HUDEP-2 (cell line): ENCODE measurements around the gene TGFBR3.

Experiments used
- DNase-seq, 76 experiments: peaks; one replicate each; lab custom pipeline; 2025; ENCODE audit not compliant: unreplicated experiment in 76 of 76; lab: John Stamatoyannopoulos, UW

Gene TGFBR3

DNA sequence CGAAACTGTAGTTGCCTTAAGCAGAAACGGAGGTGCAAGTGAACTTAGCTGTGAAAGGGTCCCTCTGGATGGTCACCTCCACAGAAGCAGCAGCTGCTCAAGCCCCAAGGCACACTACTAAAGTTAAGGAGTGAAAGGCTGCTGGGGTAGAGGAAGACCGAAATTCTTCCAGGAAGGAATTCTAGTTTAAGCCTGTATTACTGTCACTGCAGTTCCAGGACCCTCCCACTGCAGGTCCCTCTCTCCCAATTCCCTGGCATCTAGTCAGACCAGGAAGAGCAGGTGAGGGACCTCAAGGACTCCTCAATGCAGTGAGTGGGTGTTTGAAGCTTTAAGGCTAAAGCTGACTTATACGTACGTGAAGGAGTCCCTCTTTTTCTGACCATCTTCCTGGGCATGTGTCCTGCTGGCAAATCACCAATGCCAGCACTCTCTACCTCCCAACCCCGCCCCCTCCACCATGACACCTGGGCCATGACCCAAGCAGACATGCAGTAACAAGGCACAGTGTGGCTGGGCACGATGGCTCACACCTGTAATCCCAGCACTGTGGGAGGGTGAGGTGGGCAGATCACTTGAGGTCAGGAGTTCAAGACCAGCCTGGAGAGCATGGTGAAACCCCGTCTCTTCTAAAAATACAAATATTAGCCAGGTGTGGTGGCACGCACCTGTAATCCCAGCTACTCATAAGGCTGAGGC lies 57.2 kb downstream of the TGFBR3 start:
- no peak for DNase-seq

DNA sequence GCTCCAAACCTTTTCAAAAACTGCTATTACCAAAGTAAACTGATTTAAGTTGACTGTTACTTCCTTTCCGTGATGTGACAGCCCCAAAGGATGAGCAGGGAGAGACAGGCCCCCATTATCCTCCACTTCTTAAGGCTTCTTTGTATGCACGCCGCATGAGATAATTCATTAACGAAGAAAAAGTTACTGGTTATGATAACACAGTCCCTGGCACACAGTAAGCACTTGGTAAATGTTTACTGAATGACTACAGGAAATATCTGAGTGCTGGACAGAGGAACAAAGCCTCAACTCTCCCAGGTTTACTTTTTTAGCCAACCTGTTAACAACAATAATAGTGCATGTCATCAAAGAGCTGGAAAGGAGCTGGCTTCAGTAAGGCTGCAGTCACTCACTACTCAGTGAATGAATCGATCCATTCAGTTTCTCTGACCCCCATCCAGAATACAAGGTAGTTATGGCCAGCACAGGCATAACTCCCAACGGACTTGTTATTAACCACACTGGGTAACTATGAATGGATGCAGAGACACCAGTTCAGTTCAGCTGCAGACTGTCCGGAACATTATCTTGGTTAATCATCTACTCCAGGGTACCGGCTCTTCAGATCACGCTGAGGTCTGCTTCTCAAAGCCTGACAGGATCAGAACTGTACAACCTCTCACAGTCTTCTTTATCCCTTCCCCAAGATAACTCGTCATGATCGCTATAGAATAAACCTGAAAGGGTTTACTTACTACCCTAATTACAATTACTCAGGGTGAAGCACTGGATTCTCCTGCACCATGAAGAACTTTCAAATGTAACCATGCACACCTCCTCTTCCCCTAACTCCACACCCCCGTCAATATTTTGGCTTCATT lies 58.3 kb downstream of the TGFBR3 start:
- no peak for DNase-seq

DNA sequence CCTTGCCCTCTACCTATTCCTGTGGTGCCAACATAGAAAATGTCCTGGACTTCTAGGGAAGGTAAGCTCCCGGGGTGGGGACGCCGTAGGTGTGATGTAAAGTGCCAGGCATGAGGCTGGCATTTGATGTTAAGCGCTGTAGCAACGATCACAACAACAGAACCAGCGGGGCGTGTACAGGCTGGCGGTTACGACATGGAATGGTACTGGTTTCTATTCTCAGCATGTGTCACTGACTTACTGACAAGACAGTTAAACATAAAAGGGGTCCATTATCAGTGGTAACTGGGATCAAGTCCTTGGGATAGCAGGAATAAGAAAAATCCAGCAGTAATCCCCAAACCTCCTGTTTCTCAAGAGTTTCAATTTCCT lies 58.9 kb downstream of the TGFBR3 start:
- no peak for DNase-seq

DNA sequence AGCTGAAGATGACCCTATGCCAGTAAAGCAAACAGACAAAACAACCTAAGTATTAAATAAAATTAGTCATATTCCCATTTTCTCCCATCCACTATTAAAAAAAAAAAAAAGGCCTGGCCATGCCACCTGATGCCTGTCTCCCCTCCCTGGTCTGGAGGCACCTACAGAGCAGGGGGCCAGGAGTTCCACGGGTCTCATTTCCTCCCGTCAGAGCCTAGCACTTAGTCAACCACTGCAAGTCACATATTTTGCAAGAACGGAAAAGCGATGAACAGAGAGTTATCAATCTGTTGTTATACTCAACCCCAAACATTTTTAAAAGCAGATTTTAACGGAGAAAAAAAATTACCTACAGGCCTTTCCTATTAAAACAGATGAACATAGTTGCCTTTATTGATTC lies 59.3 kb downstream of the TGFBR3 start:
- no peak for DNase-seq

DNA sequence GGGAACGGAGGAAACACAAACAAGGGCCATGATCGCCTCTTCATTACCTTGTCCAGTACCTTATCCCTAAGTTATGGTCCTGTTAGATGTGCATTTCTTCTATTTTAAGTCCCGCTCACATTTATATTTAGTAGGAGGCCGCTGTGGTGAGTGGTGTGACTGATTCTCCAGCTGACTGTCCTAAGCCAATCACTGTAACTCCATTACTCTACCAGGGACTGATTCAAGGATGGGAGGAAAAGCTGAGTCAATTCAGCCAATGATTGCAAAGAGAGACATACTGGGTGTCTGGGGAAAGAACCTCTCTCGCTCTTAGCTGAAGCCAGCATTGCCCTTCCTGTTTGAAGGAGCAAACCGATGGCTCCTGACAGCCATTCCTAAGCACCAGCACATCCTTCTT lies 59.7 kb downstream of the TGFBR3 start:
- no peak for DNase-seq

DNA sequence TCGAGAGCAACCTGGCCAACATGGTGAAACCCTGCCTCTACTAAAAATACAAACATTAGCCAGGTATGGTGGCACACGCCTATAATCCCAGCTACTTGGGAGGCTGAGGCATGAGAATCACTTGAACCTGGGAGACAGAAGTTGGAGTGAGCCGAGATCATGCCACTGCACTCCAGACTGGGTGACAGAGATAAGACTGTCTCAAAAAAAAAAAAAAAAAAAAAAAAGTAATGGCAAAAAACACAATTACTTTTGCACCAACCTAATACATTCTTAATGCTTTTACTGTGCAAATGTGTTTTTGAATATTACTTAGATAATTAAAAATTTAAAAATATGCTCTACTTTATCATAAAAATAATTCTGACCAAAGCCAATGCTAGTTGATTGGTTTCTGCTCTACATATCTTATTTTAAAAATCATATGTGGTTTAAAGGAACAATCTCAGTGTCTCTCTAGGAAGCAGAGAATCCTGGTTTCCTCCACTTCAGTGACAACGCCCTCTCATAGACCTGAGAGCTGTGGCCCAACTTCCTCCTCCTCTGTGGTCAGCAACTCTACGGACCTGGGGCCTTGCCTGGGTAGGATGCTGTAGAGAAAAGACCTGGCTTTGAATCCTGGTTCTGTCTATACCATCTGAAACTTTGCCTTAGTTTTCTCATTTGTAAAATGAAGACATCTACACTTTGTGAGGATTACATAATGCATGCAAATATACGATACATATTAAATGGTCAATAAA lies 64.7 kb downstream of the TGFBR3 start:
- no peak for DNase-seq

DNA sequence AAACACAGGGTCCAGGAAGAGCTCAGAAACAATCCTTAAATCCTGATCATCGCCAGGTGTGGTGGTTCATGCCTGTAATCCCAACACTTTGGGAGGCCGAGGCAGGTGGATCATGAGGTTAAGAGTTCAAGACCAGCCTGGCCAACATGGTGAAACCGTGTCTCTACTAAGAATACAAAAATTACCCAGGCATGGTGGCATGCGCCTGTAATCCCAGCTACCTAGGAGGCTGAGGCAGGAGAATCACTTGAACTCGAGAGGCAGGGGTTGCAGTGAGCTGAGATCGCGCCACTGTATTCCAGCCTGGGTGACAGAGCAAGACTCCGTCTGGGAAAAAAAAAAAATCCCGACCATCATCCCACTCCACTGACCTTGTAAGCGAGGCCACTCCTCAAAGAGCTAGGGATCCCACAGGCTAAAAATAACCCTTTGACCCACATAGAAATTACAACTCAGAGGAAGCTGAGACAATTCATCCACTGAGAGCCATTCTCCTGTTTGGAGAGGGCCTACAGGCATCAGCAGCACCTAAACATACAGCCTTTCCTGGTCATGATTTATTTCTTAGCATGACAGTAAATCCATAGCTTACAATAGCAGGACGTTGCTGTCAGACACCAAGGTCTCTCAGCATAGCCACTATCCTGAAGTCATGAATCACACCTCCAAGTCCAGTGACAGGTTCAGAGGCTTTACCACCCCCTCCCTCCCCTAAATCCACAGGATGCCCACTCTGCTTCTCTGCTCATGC lies 66.7 kb downstream of the TGFBR3 start:
- no peak for DNase-seq

DNA sequence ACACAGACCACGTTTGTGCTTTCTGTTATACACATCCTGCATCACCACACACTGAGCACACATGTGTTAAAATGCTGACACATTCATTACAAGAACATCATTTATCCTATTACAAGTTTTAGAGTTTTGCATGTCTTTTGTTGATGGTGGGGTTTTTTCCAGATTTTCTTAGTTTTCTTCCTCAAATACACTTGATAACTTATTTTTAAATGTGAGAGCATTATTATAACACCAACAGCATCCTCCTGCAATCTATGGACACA lies 67.3 kb downstream of the TGFBR3 start:
- DNase-seq, result no peak

DNA sequence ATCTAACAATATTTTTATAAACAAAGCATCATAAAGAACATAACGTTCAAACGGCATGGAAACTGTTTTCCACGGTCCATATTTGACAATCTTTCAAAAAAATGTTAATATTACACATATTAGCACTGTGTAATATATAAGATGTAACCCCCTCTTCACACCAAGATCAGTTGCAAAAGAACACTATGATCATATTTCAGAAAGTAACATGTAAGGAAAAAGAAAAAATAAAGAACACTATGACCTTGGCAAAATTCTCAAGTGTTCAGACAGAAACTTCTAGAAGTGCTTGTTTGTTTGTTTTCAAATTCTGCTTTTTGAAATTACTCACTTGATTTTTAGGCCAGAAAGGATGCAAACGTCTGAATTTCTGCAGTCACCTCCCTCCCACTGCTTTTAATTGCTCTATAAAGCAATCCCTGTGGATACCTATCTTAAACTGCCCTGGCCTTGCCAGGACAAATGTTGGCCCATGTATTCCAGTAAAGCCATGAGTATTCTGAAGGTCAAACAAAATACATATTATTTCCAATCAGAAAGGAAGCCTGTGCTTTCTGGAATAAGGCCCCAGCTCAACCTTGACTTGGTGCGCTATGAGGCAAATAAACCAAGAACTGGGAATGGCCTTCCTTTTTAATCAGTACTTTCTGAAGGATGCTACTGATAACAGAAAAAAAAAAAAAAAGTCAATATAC lies 68.6 kb downstream of the TGFBR3 start:
- no peak for DNase-seq

DNA sequence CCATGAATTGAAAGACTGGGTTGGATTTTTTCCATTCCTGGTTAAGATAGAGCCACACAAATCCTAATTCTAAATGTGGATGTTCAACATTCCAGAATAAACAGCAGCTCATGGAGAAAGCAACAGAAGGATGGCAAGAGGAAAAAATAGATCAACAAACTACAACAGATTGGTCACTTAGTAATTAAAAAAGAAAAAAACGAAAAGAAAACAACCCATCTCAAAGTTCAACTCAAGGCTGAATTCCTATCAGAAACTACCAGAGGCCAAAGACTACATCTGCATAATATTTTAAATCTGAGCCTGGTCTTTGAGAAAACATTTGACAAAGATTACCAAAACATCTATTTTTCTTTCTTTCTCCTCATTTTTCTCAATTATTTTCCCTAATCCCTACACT lies 69.9 kb downstream of the TGFBR3 start:
- DNase-seq, result no peak

DNA sequence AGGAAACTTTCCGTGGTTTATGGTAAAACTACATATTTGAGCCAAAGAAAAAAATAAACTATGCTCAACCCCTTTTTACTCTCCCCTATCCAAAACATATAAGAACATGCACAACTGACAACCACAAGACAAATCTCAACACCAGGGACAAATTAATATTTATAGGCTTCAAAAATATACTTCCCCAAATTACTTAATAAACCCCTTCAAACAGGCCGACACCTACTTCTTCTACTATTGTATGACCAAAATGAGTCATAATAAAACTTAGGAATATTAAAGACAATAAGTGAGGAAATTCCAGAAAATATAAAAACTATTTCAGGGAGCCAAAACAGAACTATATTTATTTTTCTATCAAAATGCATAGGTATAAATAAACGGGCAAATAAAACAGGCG lies 71.5 kb downstream of the TGFBR3 start:
- no peak for DNase-seq

DNA sequence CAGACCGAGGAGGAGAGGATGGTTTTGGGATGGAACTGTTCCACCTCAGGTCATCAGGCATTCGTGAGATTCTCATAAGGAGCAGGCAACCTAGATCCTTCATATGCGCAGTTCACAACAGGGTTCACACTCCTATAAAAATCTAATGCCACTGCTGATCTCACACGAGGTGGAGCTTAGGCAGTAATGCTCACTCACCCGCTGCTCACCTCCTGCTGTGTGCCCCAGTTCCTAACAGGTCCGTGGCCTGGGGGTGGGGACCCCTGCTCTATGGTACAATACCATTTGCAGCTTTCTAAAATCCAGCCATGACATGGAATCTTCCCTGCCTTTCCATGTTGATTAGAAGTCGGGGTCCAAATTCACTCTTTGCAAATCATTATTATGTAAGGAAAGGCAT lies 72.1 kb downstream of the TGFBR3 start:
- DNase-seq, result no peak

DNA sequence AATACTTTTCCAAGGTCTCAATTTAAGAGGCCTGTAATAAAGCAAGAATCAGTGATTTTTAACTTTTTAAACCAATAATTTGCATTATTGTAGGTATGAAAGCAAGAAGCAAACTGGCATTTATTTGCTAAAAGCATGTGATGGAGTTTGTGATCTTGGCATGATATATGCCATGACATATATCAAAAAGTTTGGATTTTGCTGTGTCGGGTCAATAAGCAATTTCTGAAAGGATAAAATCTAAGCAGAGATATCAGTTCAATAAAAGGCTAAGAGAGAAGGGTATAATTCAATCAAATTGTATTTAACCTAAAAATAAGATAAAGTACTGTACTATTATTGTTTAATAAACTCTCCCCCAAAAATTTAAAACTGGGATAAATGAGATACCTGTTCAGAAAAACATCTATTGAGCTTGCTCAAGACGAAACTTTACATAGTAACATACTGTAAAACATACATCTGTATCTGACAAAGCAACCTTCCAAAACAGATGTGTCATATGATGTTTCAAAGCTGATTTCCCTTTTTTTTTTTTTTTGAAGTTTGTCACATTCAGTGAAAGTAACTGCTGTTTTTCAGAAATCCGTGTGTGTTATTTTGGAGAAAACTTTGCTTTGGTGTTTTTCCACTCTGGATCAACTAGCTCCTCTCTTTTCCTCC lies 74.5 kb downstream of the TGFBR3 start:
- DNase-seq, result no peak

DNA sequence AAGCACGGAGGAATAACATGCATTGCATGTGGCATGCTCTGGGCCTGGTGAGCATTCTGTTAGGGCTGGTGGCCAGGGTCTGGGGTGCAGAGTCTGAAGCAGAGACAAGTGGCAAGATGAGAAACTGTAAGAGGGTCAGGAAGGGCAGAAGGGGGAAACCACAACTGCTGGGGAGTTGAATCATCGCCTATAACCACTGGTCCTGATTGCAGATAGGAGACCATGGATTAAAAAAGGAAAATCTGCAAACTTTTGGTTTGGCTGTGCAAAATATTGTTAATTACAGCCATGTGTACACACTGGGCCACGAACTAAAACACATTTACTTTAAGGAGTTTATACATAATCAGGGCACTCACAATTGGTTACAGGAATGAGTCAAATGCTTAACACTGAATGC lies 76.6 kb downstream of the TGFBR3 start:
- no peak for DNase-seq

DNA sequence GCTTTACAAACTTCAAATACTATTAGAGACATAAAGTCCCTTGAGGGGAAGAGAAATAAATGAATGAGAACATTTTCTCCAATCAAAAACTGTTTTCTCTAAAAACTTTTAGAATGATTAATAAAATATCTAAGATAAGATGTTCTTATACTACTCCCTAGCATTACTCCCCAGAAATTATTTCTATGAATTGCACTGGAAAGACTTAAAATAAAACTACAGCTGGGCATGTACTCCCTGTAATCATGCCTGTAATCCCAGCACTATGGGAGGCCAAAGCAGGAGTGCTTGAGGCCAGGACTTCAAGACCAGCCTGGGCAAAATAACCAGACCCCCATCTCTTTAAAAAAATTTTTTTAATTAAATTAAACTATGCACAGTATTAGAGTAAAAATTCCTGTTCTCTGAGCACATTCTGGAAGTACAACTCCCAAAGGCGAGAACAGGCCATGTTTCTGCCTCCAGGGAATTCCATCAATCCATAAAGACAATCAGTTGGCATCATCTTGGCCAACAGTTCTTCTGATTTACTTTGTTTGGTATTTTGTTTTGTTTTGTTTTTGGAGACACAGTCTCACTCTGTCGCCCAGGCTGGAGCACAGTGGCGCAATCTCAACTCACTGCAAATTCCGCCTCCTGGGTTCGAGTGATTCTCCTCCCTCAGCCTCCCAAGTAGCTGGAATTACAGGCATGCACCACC lies 77.9 kb downstream of the TGFBR3 start:
- DNase-seq, result no peak

DNA sequence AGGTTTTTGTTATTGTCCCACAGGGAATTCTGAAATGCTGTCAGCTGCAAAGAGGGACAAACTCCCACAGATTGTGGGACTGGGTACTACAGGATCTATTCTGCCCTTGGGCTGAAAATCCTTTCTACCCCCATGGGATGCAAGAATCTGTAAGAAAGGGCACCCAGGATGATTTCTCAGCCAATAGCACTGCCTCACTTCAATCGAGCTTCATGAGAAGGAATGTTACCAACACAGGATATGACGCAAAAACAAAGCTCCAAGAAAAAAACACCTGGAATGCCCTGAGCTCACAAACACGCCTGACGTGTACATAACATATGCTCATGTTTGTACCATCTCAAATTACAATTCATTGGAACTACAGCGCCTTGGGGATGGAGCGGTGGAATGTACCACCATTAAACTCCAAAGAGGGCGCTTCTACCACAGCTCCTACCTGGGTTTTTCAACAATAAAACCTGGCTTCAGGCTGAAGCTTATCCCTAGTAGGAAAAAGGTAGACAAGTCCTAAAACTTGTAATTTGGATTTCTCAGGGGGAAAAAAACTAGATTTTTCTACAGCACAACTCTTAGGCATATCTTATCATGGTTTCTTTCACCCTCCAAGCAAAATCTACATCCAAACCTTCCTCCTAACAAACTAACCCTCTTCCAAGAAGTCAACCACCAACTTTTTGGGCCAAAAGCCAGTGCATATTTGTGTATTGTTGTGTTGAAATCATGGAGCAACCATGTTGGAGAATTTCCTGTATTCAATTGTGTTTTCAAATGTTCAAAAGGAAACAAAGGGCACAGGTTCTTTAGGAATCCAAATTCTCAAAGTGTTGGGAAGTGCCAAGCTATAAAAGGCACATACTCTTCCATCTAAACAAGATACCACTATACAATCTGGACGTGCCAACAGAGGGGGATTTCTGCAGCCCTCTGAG lies 78.9 kb downstream of the TGFBR3 start:
- no peak for DNase-seq

DNA sequence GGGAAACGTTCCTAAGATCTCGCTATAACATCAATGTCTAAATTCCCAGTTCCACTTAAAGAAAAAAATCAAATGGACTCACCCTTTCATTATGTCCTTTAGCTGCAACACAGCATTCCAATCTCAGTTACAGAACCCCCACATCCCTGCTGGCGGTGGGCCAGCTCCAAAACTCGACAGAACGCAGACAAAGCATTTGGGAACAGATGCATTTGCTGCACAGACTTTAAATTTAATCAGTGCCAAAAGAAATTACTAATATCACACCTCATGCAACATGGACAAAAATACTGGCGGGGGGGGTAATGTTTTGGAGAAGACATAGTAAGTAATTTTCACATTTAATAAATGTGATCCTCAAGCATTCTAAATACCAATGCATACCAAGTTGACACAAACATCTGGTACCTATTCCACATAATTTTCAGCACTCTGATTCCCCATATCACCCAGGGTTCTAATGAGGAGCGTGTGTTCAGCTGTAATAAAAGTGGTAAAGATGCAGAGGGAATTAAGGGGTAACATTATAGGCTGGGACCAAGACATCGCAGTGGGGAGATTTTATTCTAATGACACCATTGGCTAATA lies 79.7 kb downstream of the TGFBR3 start:
- no peak for DNase-seq

DNA sequence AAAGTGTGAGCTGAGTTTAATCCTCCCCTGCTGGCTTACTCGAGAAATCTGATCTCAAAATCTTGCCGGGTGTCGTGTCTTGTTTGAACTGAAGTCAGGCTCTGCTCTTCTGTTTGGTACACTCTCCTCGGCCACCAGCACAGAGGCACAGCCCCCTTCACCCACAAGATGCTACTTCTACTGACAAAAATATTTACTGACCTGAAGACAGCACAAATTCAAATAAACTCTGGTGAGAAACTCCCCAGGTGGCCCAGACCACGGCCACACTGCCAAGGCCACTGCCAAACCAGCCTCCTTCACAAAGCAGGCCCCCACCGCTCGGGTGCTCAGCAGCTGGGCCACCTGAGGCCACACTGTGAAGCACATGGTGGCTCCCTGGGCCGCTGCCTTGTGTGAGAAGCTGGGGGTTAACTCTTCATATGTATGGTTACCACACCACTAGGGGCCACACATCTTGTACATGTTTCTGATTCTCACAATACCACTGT lies 80.6 kb downstream of the TGFBR3 start:
- no peak for DNase-seq
